ENCODE results near the gene ABL2. TPM values are rescaled to one million over a fixed set of nuclear protein-coding genes. Genes with fewer than 3 reads are reported as not detected.

ABL2 gene
- total RNA-seq, 1 experiment from 2014 or later: 18.3 TPM

DNA sequence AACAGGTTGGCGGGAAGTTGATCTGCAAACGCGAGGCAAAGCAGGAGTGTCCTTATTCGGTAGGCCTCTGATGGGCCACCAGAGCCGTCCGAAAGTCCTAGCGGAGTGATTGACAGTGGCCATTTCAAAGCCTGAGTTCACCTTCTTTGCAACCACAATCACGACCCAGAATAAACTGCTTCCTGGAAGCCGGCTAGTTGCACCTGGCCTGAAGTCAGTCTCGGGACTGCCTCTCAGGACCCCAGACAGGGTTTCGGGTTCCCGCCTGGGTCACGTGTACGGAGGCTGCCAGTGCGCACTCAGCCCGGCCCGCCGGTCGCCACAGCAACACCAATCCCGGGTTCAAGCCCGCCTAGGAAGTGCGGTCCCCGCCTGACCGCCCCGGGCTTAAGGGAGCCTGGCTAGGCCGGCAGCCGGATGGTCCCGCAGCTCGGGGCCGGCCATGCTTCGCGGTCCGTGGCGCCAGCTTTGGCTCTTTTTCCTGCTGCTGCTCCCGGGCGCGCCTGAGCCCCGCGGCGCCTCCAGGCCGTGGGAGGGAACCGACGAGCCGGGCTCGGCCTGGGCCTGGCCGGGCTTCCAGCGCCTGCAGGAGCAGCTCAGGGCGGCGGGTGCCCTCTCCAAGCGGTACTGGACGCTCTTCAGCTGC lies 147.7 kb downstream of the ABL2 start, which contains the start of gene TOR3A (continued):
- TF ChIP-seq, protein P1, sequence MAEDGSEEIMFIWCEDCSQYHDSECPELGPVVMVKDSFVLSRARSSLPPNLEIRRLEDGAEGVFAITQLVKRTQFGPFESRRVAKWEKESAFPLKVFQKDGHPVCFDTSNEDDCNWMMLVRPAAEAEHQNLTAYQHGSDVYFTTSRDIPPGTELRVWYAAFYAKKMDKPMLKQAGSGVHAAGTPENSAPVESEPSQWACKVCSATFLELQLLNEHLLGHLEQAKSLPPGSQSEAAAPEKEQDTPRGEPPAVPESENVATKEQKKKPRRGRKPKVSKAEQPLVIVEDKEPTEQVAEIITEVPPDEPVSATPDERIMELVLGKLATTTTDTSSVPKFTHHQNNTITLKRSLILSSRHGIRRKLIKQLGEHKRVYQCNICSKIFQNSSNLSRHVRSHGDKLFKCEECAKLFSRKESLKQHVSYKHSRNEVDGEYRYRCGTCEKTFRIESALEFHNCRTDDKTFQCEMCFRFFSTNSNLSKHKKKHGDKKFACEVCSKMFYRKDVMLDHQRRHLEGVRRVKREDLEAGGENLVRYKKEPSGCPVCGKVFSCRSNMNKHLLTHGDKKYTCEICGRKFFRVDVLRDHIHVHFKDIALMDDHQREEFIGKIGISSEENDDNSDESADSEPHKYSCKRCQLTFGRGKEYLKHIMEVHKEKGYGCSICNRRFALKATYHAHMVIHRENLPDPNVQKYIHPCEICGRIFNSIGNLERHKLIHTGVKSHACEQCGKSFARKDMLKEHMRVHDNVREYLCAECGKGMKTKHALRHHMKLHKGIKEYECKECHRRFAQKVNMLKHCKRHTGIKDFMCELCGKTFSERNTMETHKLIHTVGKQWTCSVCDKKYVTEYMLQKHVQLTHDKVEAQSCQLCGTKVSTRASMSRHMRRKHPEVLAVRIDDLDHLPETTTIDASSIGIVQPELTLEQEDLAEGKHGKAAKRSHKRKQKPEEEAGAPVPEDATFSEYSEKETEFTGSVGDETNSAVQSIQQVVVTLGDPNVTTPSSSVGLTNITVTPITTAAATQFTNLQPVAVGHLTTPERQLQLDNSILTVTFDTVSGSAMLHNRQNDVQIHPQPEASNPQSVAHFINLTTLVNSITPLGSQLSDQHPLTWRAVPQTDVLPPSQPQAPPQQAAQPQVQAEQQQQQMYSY (CRISPR knock-in tag; IDR thresholded peaks at IDR 0.05): no peak
- TF ChIP-seq JAZF1 (CRISPR knock-in tag; IDR thresholded peaks at IDR 0.05) (no peak), MXD4 (CRISPR knock-in tag; IDR thresholded peaks at IDR 0.05; ENCODE audit: borderline replicate concordance) (no peak)

DNA sequence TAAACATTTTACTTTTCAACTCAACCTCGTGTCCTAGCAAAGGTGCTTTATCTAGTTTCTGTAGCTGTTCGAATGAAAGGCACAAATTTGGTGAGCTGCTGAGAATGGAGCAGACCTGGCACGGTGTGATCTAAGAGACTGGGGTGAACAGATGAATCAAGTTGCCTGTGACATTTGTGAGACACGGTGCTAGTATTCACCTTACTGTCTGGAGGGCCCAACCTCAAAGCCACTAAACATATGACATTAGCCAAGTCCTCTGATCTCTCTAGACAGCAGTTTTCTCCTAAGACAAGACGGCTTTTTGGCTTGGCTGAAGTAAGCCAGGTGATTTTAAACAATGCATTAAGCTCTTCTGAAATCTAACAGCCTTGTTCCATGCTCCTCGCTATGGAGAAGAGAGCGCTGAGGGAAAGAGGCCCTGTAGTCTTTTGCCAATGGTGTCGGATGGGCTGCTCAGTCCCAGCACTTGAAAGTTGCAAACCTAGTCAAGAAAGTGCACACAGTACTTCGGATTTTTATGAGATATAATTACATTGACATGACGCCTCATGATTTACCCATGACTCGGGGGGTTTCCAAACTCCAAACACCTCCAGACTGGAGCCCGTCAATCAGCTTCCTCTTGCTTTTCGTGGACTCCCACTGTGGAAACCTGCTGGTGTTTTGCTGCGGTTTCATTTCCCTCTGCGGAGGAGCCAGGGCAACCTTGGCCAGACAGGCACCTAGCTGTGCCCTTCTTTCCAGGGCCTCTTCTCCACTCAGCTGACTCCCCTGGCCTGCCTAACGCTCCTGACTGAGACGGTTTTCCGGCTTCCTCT lies 148.4 kb downstream of the ABL2 start:
- CTCF ChIA-PET: interaction anchor here (0.6 to 1.8 kb wide), 3 partner anchors 20 to 367 kb away, joined by 3 to 7 read pairs (median 4); no protein-coding TSS in a partner anchor
- POLR2A ChIA-PET: interaction anchor here (1.0 kb wide), 1 partner anchor 212 kb away, joined by 4 read pairs; the partner anchor contains the start of gene SOAT1
- Mint-ChIP-seq H3K9me3 (no peaks in the 10 kb centered on the region), H3K4me1 (peaks cover 20% of the 10 kb centered on the region), H3K27ac (peak overlapping the region; percentile 95), H3K27me3 (ENCODE audit: low read depth) (no peaks in the 10 kb centered on the region), H3K36me3 (peaks cover 4% of the 10 kb centered on the region; the same call in 1 of the 2 replicates), H3K4me3 (peak overlapping the region; percentile 89)
- DNase-seq (ENCODE audit: low spot score): no peak
- ATAC-seq: peak; percentile 27
- TF ChIP-seq JUN (CRISPR knock-in tag; IDR thresholded peaks at IDR 0.05): no peak
- TF ChIP-seq ZNF232 (CRISPR knock-in tag; IDR thresholded peaks at IDR 0.05): no peak
- TF ChIP-seq, protein P2, sequence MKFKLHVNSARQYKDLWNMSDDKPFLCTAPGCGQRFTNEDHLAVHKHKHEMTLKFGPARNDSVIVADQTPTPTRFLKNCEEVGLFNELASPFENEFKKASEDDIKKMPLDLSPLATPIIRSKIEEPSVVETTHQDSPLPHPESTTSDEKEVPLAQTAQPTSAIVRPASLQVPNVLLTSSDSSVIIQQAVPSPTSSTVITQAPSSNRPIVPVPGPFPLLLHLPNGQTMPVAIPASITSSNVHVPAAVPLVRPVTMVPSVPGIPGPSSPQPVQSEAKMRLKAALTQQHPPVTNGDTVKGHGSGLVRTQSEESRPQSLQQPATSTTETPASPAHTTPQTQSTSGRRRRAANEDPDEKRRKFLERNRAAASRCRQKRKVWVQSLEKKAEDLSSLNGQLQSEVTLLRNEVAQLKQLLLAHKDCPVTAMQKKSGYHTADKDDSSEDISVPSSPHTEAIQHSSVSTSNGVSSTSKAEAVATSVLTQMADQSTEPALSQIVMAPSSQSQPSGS (CRISPR knock-in tag; IDR thresholded peaks at IDR 0.05; ENCODE audit: borderline replicate concordance, low read depth): no peak
- no peak for TF ChIP-seq HMGA2 (CRISPR knock-in tag; IDR thresholded peaks at IDR 0.05)
- TF ChIP-seq, protein P3, sequence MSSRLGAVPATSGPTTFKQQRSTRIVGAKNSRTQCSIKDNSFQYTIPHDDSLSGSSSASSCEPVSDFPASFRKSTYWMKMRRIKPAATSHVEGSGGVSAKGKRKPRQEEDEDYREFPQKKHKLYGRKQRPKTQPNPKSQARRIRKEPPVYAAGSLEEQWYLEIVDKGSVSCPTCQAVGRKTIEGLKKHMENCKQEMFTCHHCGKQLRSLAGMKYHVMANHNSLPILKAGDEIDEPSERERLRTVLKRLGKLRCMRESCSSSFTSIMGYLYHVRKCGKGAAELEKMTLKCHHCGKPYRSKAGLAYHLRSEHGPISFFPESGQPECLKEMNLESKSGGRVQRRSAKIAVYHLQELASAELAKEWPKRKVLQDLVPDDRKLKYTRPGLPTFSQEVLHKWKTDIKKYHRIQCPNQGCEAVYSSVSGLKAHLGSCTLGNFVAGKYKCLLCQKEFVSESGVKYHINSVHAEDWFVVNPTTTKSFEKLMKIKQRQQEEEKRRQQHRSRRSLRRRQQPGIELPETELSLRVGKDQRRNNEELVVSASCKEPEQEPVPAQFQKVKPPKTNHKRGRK (CRISPR knock-in tag; IDR thresholded peaks at IDR 0.05; ENCODE audit: borderline replicate concordance): no peak

DNA sequence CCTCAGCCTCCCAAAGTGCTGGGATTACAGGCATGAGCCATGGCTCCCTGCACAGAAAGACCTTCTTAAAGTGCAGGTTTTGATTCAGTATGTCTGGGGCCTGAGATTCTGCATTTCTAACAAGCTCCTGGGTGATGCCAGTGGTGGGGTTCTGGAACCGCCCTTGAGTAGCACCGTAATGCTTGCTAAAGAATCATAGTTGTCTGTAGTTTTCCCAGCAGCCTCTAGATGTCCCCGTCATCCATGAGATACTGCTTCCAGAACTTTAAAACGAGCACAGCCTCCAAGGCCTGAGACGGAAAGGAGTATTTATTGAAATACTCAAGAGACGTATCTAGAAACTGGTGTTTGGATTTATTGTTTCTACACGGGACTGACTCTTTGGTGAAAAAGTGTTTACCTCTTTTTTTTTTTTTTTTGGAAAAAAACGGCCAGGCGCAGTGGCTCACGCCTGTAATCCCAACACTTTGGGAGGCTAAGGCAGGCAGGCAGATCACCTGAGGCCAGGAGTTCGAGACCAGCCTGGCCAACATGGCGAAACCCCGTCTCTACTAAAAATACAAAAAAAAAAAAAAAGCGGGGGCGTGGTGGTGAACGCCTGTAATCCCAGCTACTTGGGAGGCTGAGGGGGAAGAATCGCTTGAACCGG lies 150.2 kb downstream of the ABL2 start:
- peaks cover 20% of the 10 kb centered on the region for H3K4me1 Mint-ChIP-seq
- H3K4me3 Mint-ChIP-seq: no peak overlapping the region
- ATAC-seq (peak; percentile 18), DNase-seq (ENCODE audit: low spot score) (peak; percentile 31)
- CTCF ChIA-PET: interaction anchor here (0.6 to 1.6 kb wide), 11 partner anchors 8 to 701 kb away, joined by 3 to 10 read pairs (median 4); partner anchors contain the start of gene AXDND1
- TF ChIP-seq, protein P4, sequence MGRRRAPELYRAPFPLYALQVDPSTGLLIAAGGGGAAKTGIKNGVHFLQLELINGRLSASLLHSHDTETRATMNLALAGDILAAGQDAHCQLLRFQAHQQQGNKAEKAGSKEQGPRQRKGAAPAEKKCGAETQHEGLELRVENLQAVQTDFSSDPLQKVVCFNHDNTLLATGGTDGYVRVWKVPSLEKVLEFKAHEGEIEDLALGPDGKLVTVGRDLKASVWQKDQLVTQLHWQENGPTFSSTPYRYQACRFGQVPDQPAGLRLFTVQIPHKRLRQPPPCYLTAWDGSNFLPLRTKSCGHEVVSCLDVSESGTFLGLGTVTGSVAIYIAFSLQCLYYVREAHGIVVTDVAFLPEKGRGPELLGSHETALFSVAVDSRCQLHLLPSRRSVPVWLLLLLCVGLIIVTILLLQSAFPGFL (CRISPR knock-in tag; IDR thresholded peaks at IDR 0.05; ENCODE audit: borderline replicate concordance): no peak
- TF ChIP-seq, protein P5, sequence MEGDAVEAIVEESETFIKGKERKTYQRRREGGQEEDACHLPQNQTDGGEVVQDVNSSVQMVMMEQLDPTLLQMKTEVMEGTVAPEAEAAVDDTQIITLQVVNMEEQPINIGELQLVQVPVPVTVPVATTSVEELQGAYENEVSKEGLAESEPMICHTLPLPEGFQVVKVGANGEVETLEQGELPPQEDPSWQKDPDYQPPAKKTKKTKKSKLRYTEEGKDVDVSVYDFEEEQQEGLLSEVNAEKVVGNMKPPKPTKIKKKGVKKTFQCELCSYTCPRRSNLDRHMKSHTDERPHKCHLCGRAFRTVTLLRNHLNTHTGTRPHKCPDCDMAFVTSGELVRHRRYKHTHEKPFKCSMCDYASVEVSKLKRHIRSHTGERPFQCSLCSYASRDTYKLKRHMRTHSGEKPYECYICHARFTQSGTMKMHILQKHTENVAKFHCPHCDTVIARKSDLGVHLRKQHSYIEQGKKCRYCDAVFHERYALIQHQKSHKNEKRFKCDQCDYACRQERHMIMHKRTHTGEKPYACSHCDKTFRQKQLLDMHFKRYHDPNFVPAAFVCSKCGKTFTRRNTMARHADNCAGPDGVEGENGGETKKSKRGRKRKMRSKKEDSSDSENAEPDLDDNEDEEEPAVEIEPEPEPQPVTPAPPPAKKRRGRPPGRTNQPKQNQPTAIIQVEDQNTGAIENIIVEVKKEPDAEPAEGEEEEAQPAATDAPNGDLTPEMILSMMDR (IDR thresholded peaks at IDR 0.05): peak; percentile 42; the same call in 1 of the 2 replicates
- no peaks in the 10 kb centered on the region for H3K27me3 Mint-ChIP-seq (ENCODE audit: low read depth)
- no peaks in the 10 kb centered on the region for H3K36me3 Mint-ChIP-seq
- H3K27ac Mint-ChIP-seq: no peak overlapping the region; the same call in 1 of the 2 replicates
- H3K9me3 Mint-ChIP-seq: no peaks in the 10 kb centered on the region
- POLR2A ChIA-PET: no interaction called here

All from WTC11 (cell line).